GM18868 (cell line): ENCODE results near the gene RABEP1.

Experiments
- ATAC-seq: cut with Tn5 transposase; IDR thresholded peaks from one replicate; pipeline ENCODE4 v1.9.1; 2021; ENCODE audit warnings: mild to moderate bottlenecking, moderate library complexity; ENCODE audit not compliant: unreplicated experiment

The RABEP1 gene

DNA sequence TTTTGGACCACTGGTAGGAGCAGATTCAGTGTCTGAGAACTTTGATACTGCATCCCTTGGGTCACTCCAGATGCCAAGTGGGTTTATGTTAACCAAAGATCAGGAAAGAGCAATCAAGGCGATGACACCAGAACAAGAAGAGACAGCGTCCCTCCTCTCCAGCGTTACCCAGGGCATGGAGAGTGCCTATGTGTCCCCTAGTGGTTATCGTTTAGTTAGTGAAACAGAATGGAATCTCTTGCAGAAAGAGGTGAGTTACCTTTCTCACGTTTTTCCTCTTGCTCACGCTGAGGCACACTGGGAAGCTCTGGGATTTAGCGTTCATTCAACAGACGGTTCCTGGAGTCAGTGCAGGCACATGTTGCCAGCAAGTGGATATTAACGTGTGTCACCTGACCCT lies 79.3 kb downstream of the RABEP1 start:
- ATAC-seq = no peak

- ATAC-seq = no peak
These were observed 80.2 kb downstream of the RABEP1 start for GRCh38 chr17:5362162-5362811.

DNA sequence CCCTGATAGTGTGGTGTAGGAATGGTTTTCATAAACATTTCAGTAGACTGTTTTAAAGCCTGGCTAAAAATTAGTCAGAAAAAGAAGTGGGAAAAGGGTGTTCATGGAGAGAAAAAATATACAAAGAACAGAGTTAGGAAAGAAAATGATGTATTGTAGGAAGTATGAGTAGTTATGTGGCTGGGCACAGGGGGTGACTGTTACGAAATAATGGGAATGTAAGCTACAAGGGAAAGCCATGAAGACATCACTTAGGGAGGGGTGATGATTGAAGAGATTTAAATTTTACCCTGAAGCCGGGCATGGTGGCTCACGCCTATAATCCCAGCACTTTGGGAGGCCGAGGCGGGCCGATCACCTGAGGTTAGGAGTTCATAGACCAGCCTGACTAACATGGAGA lies 82.1 kb downstream of the RABEP1 start:
- ATAC-seq = no peak

GRCh38 chr17:5364696-5365095 lies 82.6 kb downstream of the RABEP1 start:
- no peak for ATAC-seq

DNA sequence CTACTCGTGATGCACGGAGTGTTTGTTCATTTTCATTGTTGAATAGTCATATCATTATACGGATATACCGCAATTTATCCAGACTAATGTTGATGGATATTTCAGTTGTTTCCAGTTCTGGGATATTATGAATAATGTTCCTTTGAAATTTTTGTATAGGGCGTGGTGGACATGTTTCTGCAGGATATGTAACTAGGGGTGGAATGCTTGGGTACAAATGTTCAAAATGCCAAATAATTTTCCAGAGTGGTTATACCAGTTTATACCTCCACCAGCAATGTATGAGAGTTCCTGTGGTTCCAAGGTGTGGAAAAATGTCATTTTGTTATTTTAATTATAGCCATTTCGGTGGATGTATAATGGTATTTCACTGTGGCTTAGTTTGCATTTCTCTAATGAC lies 83.7 kb downstream of the RABEP1 start:
- ATAC-seq = no peak

DNA sequence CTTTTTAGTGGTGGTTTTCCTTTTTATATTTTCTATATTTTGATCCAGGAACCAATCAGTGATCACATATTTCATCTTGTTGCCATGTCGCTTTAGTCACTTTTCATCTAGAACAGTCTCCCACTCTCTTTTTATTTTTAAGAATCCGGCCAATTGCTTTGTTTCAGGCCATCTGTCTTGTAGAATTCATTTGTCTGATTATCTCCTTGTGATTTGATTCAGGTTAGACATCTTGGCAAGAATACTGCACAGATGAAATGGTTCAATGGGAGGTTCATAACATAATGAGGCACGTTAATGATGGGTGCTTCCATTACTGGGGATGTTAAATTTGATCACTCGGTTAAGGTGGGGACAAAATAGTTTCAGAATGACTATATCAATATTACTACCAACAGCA lies 88.3 kb downstream of the RABEP1 start:
- no peak for ATAC-seq

- ATAC-seq = no peak
These were observed 91.0 kb downstream of the RABEP1 start for GRCh38 chr17:5373112-5373511.

- no peak for ATAC-seq
These were observed 96.6 kb downstream of the RABEP1 start for GRCh38 chr17:5378566-5379207.

DNA sequence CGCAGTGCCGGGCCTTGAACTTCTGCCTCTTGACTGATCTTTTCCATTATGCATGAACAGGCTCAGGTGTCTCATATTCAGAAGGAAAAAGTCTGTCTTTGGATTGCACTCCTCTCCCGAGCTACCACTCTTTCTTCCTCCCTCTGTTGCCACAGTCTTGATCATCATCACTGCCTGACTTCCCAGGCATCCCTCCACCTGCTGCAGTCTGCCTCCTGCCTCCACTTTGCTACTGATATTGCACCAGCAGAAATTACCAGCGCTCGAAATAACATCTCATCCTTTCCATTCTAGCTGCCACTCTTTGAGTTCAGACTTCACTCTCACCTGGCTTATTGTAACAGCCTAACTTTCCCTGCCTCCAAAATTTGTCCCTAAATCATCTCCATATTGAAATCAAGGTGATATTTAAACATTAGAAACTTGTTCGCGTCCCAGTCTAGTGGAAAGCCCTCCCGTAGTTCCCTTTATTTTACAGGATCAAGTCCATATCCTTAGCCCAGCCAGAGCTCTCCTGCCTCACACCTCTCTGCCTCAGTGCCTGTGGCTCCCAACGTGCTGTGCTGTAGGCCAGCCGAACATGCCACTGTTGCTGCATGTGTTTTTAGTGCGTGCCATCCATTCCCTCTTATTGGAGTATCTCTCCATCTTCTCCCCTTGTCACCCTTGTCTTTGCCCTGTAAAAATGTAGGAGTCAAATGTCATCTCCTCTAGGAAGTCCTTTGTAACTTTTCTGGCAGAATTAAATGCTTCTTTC lies 97.4 kb downstream of the RABEP1 start:
- no peak for ATAC-seq

- no peak for ATAC-seq
These were observed 98.5 kb downstream of the RABEP1 start for GRCh38 chr17:5380491-5381135.

GRCh38 chr17:5381542-5381941 lies 99.5 kb downstream of the RABEP1 start:
- no peak for ATAC-seq

DNA sequence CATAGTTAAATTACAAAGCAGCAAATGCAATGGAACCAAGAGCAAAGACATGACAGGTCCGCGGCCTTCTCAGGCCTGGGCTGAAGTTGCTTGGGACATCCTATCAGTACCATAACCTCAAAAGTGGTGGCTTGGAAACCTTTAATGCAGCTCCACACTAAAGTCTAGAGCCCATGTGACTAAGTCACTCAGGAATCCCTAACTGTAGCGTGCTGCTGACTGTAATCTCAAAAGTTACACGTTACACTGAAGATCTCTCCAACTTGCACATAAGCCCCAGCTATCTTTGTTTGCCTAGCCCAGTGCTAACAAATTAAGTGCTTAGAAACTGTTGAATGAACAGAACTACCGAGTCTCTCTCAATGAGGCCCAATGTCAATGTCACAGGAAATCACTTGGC lies 109.6 kb downstream of the RABEP1 start:
- ATAC-seq = no peak

- no peak for ATAC-seq
These were observed 114.5 kb downstream of the RABEP1 start for GRCh38 chr17:5396612-5397011.

- ATAC-seq = no peak
These were observed 117.7 kb downstream of the RABEP1 start for GRCh38 chr17:5399767-5400166.

DNA sequence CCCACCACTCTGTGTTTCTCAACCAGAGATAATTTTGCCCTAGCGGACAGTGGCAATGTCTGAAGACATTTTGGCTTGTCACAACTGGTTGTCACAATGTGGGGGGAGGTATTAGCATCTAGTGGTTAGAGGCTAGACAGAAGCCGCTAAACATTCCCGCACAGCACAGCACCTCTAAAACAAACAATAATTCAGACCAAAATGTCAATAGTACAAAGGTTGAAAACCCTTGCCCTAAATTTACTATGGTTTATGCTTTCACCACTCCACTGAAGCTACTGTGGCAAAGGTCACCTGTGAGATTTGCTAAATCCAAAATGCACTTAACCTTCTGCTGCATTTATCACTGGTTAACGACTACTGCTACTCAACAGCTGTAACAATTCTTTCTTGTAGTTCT lies 123.3 kb downstream of the RABEP1 start:
- no peak for ATAC-seq

- ATAC-seq = no peak
These were observed 126.1 kb downstream of the RABEP1 start for GRCh38 chr17:5408186-5408585.

- no peak for ATAC-seq
These were observed 128.6 kb downstream of the RABEP1 start for GRCh38 chr17:5410594-5411272.

DNA sequence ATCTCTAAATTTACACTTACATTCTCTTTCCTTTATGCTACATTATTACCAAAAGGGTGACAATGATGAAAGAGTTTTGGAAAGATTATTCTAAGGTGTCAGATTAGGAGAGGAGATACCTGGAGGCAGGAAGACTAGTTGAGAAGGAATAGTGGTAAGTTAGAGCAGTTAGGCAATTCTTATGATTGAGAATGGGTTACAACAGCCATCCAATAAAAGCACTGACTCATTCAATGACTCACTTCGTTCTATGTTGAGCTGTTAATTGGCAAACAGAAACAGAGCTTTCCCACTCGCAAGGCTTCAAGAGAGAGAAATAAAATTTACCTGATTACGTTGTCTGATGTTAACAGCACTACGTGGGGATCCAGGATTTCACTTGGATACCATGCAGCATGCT lies 131.6 kb downstream of the RABEP1 start:
- ATAC-seq = no peak

- ATAC-seq = no peak
These were observed 134.8 kb downstream of the RABEP1 start for GRCh38 chr17:5416901-5417300.

- ATAC-seq = peak; percentile 20
These were observed 136.8 kb downstream of the RABEP1 start for GRCh38 chr17:5418858-5419355.
